ENCODE data around the gene SEC14L2.

DNA sequence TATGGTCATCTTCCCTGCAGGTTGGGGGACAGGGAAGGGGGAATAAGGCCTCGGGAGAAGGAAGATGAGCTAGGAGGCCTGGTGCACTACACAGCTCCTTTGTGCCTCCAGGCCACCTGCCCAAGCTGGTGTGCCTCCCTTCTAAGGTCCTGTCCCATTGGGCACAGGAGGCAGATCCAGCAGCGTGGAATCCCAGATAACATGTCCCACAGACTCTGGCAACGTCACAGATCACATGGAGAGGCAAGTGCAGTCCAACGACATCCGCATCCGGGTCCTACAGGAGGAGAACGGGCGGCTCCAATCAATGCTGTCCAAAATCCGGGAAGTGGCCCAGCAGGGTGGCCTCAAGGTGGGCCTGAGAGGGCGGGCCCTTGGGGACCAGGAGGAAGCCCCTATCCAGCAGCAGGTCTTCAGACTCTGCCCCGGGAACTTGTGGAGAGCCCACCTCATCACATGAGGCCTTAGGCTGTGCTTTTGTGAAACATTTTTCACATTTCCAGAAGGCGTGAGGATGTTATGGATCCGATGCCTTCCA, 21.4 kb upstream of the SEC14L2 start:
- TF ChIP-seq EP300 (IDR thresholded peaks at IDR 0.05): no peak
- TF ChIP-seq, protein P1, sequence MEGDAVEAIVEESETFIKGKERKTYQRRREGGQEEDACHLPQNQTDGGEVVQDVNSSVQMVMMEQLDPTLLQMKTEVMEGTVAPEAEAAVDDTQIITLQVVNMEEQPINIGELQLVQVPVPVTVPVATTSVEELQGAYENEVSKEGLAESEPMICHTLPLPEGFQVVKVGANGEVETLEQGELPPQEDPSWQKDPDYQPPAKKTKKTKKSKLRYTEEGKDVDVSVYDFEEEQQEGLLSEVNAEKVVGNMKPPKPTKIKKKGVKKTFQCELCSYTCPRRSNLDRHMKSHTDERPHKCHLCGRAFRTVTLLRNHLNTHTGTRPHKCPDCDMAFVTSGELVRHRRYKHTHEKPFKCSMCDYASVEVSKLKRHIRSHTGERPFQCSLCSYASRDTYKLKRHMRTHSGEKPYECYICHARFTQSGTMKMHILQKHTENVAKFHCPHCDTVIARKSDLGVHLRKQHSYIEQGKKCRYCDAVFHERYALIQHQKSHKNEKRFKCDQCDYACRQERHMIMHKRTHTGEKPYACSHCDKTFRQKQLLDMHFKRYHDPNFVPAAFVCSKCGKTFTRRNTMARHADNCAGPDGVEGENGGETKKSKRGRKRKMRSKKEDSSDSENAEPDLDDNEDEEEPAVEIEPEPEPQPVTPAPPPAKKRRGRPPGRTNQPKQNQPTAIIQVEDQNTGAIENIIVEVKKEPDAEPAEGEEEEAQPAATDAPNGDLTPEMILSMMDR (IDR thresholded peaks at IDR 0.05): no peak
- no peak for TF ChIP-seq POLR2A (IDR thresholded peaks at IDR 0.05)

Measured in tibial nerve (tissue), 4 donors.